Left ventricle myocardium inferior (tissue), 1 donor: ENCODE measurements around the gene PIGU. TPM values are rescaled to one million over a fixed set of nuclear protein-coding genes. Genes with fewer than 3 reads are reported as not detected.
"Not testable (repeated sequence)": the region's sequence is repeated elsewhere in the genome, so short reads cannot be mapped to it uniquely, and the experiment has no call there.

Experiments
- DNase-seq: peaks from one replicate; pipeline ENCODE4 v3.0.0-alpha.2; 2020
- H3K27ac ChIP-seq: fragments of 200-600 bp; replicated peaks from 2 replicates; pipeline ENCODE4 v1.8.0; 2021
- H3K27me3 ChIP-seq: fragments of 200-600 bp; 2 replicates; pipeline ENCODE4 v1.8.0; 2021; ENCODE audit warnings: low read depth
- H3K36me3 ChIP-seq: fragments of 200-600 bp; 2 replicates; pipeline ENCODE4 v1.8.0; 2021
- H3K4me1 ChIP-seq: fragments of 200-600 bp; 2 replicates; pipeline ENCODE4 v1.8.0; 2021
- H3K4me3 ChIP-seq: fragments of 200-600 bp; 2 replicates; pipeline ENCODE4 v1.8.0; 2021; ENCODE audit warnings: mild to moderate bottlenecking, moderate library complexity
- H3K9me3 ChIP-seq: fragments of 200-600 bp; replicated peaks from 2 replicates; pipeline ENCODE4 v1.8.0; 2021
- intact Hi-C: fragments of 100-400 bp; cut with micrococcal nuclease; formaldehyde crosslinking; loops from one replicate; pipeline ENCODE4 v1.11.0; 2022
- total RNA-seq: library from RNA; stranded (reverse); fragmentation: NEBNext Ultra II Directional; extraction: Animal tissue kit (Norgen Biotek cat#: 25700); gene quantifications from one replicate; pipeline ENCODE4 v1.2.1, GENCODE V29; 2021
- TF ChIP-seq, protein P1 (sequence below): fragments of 200-600 bp; IDR thresholded peaks from 2 replicates; pipeline ENCODE4 v1.8.0; 2021; ENCODE audit warnings: antibody characterized with exemption, mild to moderate bottlenecking, borderline replicate concordance
- donor health status: DM: no; HTN: yes; CAD: no; lungs with severe emphysema.

Gene PIGU
- total RNA-seq, 1 donor from 2014 or later, result 13.7 TPM

GRCh38 chr20:34717230-34718095, 40.6 kb upstream of the PIGU start:
- Histone ChIP-seq H3K36me3 (peaks cover 32% of the 10 kb centered on the region), H3K4me3 (no peak overlapping the region), H3K27ac (no peak overlapping the region), H3K4me1 (peaks cover 30% of the 10 kb centered on the region), H3K27me3 (no peaks in the 10 kb centered on the region), H3K9me3 (no peaks in the 10 kb centered on the region)
- intact Hi-C loops, result no loop called here
- TF ChIP-seq, protein P1, sequence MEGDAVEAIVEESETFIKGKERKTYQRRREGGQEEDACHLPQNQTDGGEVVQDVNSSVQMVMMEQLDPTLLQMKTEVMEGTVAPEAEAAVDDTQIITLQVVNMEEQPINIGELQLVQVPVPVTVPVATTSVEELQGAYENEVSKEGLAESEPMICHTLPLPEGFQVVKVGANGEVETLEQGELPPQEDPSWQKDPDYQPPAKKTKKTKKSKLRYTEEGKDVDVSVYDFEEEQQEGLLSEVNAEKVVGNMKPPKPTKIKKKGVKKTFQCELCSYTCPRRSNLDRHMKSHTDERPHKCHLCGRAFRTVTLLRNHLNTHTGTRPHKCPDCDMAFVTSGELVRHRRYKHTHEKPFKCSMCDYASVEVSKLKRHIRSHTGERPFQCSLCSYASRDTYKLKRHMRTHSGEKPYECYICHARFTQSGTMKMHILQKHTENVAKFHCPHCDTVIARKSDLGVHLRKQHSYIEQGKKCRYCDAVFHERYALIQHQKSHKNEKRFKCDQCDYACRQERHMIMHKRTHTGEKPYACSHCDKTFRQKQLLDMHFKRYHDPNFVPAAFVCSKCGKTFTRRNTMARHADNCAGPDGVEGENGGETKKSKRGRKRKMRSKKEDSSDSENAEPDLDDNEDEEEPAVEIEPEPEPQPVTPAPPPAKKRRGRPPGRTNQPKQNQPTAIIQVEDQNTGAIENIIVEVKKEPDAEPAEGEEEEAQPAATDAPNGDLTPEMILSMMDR, result no peak
- DNase-seq, result no peak

DNA sequence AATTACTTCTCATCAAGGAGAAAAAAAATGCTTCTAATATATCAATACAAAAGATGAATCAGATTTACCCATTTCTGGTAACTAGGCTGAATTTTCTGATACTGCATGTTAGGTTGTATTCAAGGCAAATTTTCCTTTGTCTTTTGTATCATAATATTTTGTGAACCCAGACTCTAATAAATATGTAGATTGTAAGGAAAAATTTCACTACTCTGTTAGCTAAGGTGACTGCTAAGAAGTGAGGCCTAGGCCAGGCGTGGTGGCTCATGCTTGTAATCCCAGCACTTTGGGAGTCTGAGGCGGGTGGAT, 40.0 kb upstream of the PIGU start:
- Histone ChIP-seq H3K36me3 (peaks cover 34% of the 10 kb centered on the region), H3K27me3 (no peaks in the 10 kb centered on the region), H3K9me3 (no peaks in the 10 kb centered on the region), H3K4me3 (no peak overlapping the region), H3K4me1 (peaks cover 36% of the 10 kb centered on the region), H3K27ac (no peak overlapping the region)
- DNase-seq, result no peak
- intact Hi-C loops, result no loop called here
- TF ChIP-seq, protein P1, result no peak

GRCh38 chr20:34715384-34715783, 38.5 kb upstream of the PIGU start:
- no peak overlapping the region for H3K4me3 ChIP-seq
- TF ChIP-seq, protein P1, result no peak
- H3K36me3 ChIP-seq, result peaks cover 43% of the 10 kb centered on the region
- H3K27me3 ChIP-seq, result no peaks in the 10 kb centered on the region
- no peak for DNase-seq
- intact Hi-C loops, result no loop called here
- H3K9me3 ChIP-seq, result no peaks in the 10 kb centered on the region
- H3K27ac ChIP-seq, result no peak overlapping the region
- peaks cover 39% of the 10 kb centered on the region for H3K4me1 ChIP-seq

- Histone ChIP-seq H3K36me3 (peaks cover 40% of the 10 kb centered on the region), H3K4me1 (peaks cover 51% of the 10 kb centered on the region), H3K27ac (peak overlapping the region; percentile 99)
- intact Hi-C loops, H3K4me3 ChIP-seq, H3K27me3 ChIP-seq, H3K9me3 ChIP-seq, DNase-seq: not testable (repeated sequence)
Measured at GRCh38 chr20:34713944-34714515, 37.1 kb upstream of the PIGU start.

- peaks cover 40% of the 10 kb centered on the region for H3K36me3 ChIP-seq
- peaks cover 57% of the 10 kb centered on the region for H3K4me1 ChIP-seq
- no peaks in the 10 kb centered on the region for H3K27me3 ChIP-seq
- TF ChIP-seq, protein P1, result no peak
- H3K4me3 ChIP-seq, result no peak overlapping the region
- no peaks in the 10 kb centered on the region for H3K9me3 ChIP-seq
- H3K27ac ChIP-seq, result peak overlapping the region; percentile 99
- intact Hi-C loops, result no loop called here
- no peak for DNase-seq
Measured at GRCh38 chr20:34713194-34713943, 36.5 kb upstream of the PIGU start.
